OCI-LY1 (cell line): Measurements from ENCODE around the gene RAB38.

Experiments
- H2AFZ ChIP-seq: fragments of 200-600 bp; sonication (generic), shearing (Covaris generic); 2 replicates; pipeline ENCODE4 v1.6.0; 2014; ENCODE audit warnings: antibody characterized with exemption, mild to moderate bottlenecking, low read length
- H3F3A ChIP-seq: fragments of 200-600 bp; sonication (generic), shearing (Covaris generic); 2 replicates; pipeline ENCODE4 v1.6.0; 2014; ENCODE audit warnings: mild to moderate bottlenecking, antibody characterized with exemption, low read length, moderate library complexity; ENCODE audit not compliant: insufficient read depth
- H3K27ac ChIP-seq: fragments of 200-600 bp; sonication (generic); 2 replicates; pipeline ENCODE4 v1.5.1; 2014; ENCODE audit warnings: low read length, mixed run types, mild to moderate bottlenecking, low read depth; ENCODE audit not compliant: poor library complexity, severe bottlenecking
- H3K27me3 ChIP-seq: fragments of 200-600 bp; sonication (generic); 2 replicates; pipeline ENCODE4 v1.6.0; 2014; ENCODE audit warnings: antibody characterized with exemption, mild to moderate bottlenecking, low read length, moderate library complexity; ENCODE audit not compliant: insufficient read depth
- H3K36me3 ChIP-seq: fragments of 200-600 bp; sonication (generic); 2 replicates; pipeline ENCODE4 v1.6.1; 2014; ENCODE audit warnings: mild to moderate bottlenecking, antibody characterized with exemption, low read length, moderate library complexity, mixed read lengths; ENCODE audit not compliant: insufficient read depth
- H3K4me1 ChIP-seq: fragments of 200-600 bp; sonication (generic); 2 replicates; pipeline ENCODE4 v1.5.1; 2014; ENCODE audit warnings: mild to moderate bottlenecking, low read length, moderate library complexity; ENCODE audit not compliant: insufficient read depth, severe bottlenecking
- H3K4me2 ChIP-seq: fragments of 200-600 bp; sonication (generic), shearing (Covaris generic); 2 replicates; pipeline ENCODE4 v1.6.1; 2014; ENCODE audit warnings: low read length
- H3K4me3 ChIP-seq: fragments of 200-600 bp; sonication (generic); 2 replicates; pipeline ENCODE4 v1.5.1; 2014; ENCODE audit warnings: low read length, low read depth, mild to moderate bottlenecking, mixed read lengths; ENCODE audit not compliant: poor library complexity, severe bottlenecking
- H3K79me2 ChIP-seq: fragments of 200-600 bp; shearing (Covaris generic); 2 replicates; pipeline ENCODE4 v1.6.1; 2016; ENCODE audit warnings: mixed run types, low read length, mixed read lengths; ENCODE audit not compliant: insufficient read depth
- H3K9ac ChIP-seq: fragments of 200-600 bp; sonication (generic), shearing (Covaris generic); 2 replicates; pipeline ENCODE4 v1.6.1; 2014; ENCODE audit warnings: mild to moderate bottlenecking, low read length, mixed read lengths
- H3K9me2 ChIP-seq: fragments of 200-600 bp; sonication (generic), shearing (Covaris generic); 2 replicates; pipeline ENCODE4 v1.6.1; 2014; ENCODE audit warnings: low read depth, mild to moderate bottlenecking, low read length, mixed read lengths
- H3K9me3 ChIP-seq: fragments of 200-600 bp; shearing (Covaris generic); 2 replicates; pipeline ENCODE4 v1.6.1; 2014; ENCODE audit warnings: low read length, mixed read lengths
- H4K20me1 ChIP-seq: fragments of 200-600 bp; sonication (generic), shearing (Covaris generic); 2 replicates; pipeline ENCODE4 v1.6.0; 2016; ENCODE audit warnings: mild to moderate bottlenecking, low read length; ENCODE audit not compliant: insufficient read depth
- EZH2 ChIP-seq: fragments of 200-600 bp; sonication (generic), shearing (Covaris generic); IDR thresholded peaks from 2 replicates; pipeline ENCODE4 v1.8.0; 2017; ENCODE audit warnings: borderline replicate concordance, mixed run types, mild to moderate bottlenecking, antibody characterized with exemption, low read length, moderate library complexity, mixed read lengths
- TF ChIP-seq, protein P1 (sequence below): fragments of 200-600 bp; sonication (generic), shearing (Covaris generic); IDR thresholded peaks from 2 replicates; pipeline ENCODE4 v1.5.1; 2017; ENCODE audit warnings: mild to moderate bottlenecking, antibody characterized with exemption, low read length, moderate library complexity, mixed read lengths

The RAB38 gene

DNA sequence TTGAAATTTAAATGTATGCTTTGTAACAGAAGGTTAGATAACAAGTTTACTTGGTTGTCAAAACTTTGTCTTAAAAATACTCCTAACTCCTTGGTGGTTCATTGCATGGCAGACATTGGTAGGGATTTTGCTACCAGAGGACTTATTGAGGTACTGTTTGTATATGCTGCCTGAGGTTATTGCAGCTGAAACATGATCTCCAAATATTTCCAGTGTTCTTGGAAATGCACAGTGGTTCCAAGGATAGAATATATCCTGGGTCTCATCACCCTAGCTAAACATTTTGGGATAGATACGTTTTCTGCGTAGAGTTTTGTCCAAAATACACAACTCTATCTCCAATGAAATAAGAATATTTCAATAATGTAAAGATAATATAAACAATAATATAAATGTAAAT lies 109.2 kb downstream of the RAB38 start:
- H3K9me2 ChIP-seq: no peaks in the 10 kb centered on the region
- H3K4me2 ChIP-seq: no peak overlapping the region
- H3K27ac ChIP-seq: no peak overlapping the region
- no peak overlapping the region for H2AFZ ChIP-seq
- no peaks in the 10 kb centered on the region for H3K79me2 ChIP-seq
- H3K36me3 ChIP-seq: no peaks in the 10 kb centered on the region
- H3K27me3 ChIP-seq: no peaks in the 10 kb centered on the region
- H3K4me3 ChIP-seq: no peak overlapping the region
- H4K20me1 ChIP-seq: no peaks in the 10 kb centered on the region
- H3K9ac ChIP-seq: no peak overlapping the region
- no peaks in the 10 kb centered on the region for H3K9me3 ChIP-seq
- no peaks in the 10 kb centered on the region for H3K4me1 ChIP-seq
- no peaks in the 10 kb centered on the region for H3F3A ChIP-seq
- no peak for TF ChIP-seq EZH2
- TF ChIP-seq, protein P1, sequence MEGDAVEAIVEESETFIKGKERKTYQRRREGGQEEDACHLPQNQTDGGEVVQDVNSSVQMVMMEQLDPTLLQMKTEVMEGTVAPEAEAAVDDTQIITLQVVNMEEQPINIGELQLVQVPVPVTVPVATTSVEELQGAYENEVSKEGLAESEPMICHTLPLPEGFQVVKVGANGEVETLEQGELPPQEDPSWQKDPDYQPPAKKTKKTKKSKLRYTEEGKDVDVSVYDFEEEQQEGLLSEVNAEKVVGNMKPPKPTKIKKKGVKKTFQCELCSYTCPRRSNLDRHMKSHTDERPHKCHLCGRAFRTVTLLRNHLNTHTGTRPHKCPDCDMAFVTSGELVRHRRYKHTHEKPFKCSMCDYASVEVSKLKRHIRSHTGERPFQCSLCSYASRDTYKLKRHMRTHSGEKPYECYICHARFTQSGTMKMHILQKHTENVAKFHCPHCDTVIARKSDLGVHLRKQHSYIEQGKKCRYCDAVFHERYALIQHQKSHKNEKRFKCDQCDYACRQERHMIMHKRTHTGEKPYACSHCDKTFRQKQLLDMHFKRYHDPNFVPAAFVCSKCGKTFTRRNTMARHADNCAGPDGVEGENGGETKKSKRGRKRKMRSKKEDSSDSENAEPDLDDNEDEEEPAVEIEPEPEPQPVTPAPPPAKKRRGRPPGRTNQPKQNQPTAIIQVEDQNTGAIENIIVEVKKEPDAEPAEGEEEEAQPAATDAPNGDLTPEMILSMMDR: no peak

DNA sequence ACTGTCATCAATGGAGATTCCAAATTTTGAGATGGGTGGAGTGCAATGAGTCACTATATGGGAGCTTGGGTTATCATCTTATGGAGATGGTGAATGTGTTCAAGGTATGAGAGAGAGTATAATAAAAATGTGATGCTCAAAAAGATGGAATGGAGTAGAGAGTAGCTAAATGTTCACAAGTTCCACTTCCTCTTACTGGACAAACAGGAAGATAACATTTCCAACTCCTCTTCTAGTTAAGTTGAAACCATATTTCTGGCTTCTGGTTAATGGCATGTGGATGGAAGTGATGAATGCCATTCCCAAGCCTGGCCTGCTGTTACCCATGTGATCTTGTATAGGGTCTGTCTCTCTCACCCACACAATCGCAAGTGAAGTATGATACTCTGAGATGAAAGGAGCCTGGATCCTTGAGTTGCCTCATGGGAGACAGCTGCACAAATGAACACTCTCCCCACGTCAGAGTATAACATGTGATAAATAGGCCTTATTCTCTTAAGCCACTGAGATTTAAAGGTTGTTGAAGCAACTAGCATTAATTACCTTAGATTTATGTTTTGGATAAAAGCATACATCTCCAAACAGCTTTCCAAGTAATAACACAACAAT lies 111.0 kb downstream of the RAB38 start:
- no peak overlapping the region for H3K27ac ChIP-seq
- H2AFZ ChIP-seq: no peak overlapping the region
- H3K9me3 ChIP-seq: no peaks in the 10 kb centered on the region
- no peak overlapping the region for H3K4me3 ChIP-seq
- H3K27me3 ChIP-seq: no peaks in the 10 kb centered on the region
- no peaks in the 10 kb centered on the region for H3K36me3 ChIP-seq
- no peaks in the 10 kb centered on the region for H3K79me2 ChIP-seq
- no peaks in the 10 kb centered on the region for H3K9me2 ChIP-seq
- TF ChIP-seq, protein P1: no peak
- no peak for TF ChIP-seq EZH2
- H3F3A ChIP-seq: no peaks in the 10 kb centered on the region
- H3K9ac ChIP-seq: no peak overlapping the region
- H3K4me1 ChIP-seq: no peaks in the 10 kb centered on the region
- no peaks in the 10 kb centered on the region for H4K20me1 ChIP-seq
- no peak overlapping the region for H3K4me2 ChIP-seq
